ENCODE measurements around the gene ACAD10. TPM values are rescaled to one million over a fixed set of nuclear protein-coding genes. Genes with fewer than 3 reads are reported as not detected.

Gene ACAD10
- total and polyA plus RNA-seq, 2 of the 13 experiments (the other 11 are each of a cell fraction or from before 2014, with no cell fraction given), result 15.2 to 16.3 TPM

DNA sequence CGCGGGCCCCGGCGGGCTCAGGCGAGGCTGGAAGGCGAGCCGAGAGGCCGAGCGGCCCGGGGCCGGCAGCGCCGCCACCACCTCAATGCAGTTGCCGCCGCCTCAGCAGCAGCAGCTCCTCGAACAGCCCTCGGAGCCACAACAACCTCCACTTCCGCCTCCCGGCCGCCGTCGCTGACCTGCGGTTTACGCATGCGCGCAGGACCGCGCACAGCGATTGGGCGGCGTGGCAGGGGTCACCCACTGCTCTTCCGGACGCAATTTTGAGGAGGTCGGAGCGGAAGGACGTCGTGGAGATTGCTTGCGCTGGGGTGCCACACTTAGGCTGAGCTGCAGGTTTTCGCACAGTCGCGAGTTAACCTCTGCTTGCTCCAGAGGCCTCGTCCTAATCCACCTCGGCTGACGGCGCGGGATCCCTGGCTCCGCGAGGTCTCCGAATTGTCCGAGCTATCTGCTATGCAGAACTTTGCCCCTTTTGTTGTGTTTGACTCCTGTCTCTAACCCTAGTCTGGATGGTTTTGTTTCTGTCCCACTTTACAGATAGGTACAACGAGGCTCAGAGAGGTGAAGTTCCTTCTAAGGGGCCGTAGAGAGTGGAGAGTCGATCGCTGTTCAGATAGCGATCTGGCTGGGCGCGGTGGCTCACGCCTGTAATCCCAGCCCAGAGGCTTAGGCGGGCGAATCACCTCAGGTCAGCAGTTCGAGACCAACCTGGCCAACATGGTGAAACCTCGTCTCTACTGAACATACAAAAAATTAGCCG, at the start of gene ACAD10, which contains the start of gene BRAP (continued):
- peak; percentile 78; the same call in 1 of the 2 replicates for TF ChIP-seq ZGPAT (CRISPR knock-in tag; IDR thresholded peaks at IDR 0.05)
- TF ChIP-seq, protein P1, sequence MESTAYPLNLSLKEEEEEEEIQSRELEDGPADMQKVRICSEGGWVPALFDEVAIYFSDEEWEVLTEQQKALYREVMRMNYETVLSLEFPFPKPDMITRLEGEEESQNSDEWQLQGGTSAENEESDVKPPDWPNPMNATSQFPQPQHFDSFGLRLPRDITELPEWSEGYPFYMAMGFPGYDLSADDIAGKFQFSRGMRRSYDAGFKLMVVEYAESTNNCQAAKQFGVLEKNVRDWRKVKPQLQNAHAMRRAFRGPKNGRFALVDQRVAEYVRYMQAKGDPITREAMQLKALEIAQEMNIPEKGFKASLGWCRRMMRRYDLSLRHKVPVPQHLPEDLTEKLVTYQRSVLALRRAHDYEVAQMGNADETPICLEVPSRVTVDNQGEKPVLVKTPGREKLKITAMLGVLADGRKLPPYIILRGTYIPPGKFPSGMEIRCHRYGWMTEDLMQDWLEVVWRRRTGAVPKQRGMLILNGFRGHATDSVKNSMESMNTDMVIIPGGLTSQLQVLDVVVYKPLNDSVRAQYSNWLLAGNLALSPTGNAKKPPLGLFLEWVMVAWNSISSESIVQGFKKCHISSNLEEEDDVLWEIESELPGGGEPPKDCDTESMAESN (CRISPR knock-in tag; conservative IDR thresholded peaks at IDR 0.05), result 0 out of 2 replicates have a peak, but pooled peaks have one; percentile 57

GRCh38 chr12:111636209-111636945, 49.5 kb upstream of the ACAD10 start:
- Histone ChIP-seq H3K36me3 (replicated peaks in 1 of 2; ENCODE audit: control insufficient read depth in 1 of 2, insufficient read depth in 2 of 2, low read length in 2 of 2) (no peaks in the 10 kb centered on the region), H3K27ac (ENCODE audit: extremely low read length, insufficient read depth, low read length) (peak overlapping the region; percentile 74), H3K4me1 (ENCODE audit: insufficient read depth, low read length) (peaks cover 39% of the 10 kb centered on the region), H3K27me3 (ENCODE audit: control insufficient read depth in 1 of 2, insufficient read depth in 2 of 2, low read length in 2 of 2) (no peaks in the 10 kb centered on the region), H3K79me2 (ENCODE audit: insufficient read depth, low read length) (no peaks in the 10 kb centered on the region), H2AFZ (ENCODE audit: low read length) (peak overlapping the region; percentile 94), H3K9me3 (ENCODE audit: low read length) (no peaks in the 10 kb centered on the region), H4K20me1 (ENCODE audit: insufficient read depth, low read length) (no peaks in the 10 kb centered on the region), H3K4me3 (replicated peaks in 1 of 3; ENCODE audit: insufficient read depth in 1 of 3, low read depth in 2 of 3, low read length in 3 of 3) (peak overlapping the region; percentile 12 to 52 (median 30); a peak in 5 of 6 replicates), H3K4me2 (ENCODE audit: low read depth, low read length) (peak overlapping the region; percentile 71), H3K9ac (ENCODE audit: insufficient read depth, low read depth, low read length) (peak overlapping the region; percentile 59)
- peak; percentile 76 for ATAC-seq
- intact Hi-C loops (cut with micrococcal nuclease; ENCODE audit: unreplicated experiment) (no loop called here), in situ Hi-C loops (cut with HindIII; ENCODE audit: extremely low pct_ligation_motif_present, low pct_unique_long_range_greater_than_20kb) (no loop called here)
- ChIA-PET POLR2A (no interaction called here), CTCF (ENCODE audit: low intra/inter-chr PET ratio, low total read pairs) (no interaction called here)
- WGBS (ENCODE audit: low lambda C conversion rate), result 40% methylated on average over 10 of the region's 19 CpGs
- FAIRE-seq, result no peak
- TSS peak; percentile 59 for BruUV-seq (replicated peaks)
- peak; percentile 56 for DNase-seq (ENCODE audit: low spot score)
- no peak for TF ChIP-seq ZNF749 (CRISPR knock-in tag; IDR thresholded peaks at IDR 0.05; ENCODE audit: borderline replicate concordance)
- TF ChIP-seq, protein P2, sequence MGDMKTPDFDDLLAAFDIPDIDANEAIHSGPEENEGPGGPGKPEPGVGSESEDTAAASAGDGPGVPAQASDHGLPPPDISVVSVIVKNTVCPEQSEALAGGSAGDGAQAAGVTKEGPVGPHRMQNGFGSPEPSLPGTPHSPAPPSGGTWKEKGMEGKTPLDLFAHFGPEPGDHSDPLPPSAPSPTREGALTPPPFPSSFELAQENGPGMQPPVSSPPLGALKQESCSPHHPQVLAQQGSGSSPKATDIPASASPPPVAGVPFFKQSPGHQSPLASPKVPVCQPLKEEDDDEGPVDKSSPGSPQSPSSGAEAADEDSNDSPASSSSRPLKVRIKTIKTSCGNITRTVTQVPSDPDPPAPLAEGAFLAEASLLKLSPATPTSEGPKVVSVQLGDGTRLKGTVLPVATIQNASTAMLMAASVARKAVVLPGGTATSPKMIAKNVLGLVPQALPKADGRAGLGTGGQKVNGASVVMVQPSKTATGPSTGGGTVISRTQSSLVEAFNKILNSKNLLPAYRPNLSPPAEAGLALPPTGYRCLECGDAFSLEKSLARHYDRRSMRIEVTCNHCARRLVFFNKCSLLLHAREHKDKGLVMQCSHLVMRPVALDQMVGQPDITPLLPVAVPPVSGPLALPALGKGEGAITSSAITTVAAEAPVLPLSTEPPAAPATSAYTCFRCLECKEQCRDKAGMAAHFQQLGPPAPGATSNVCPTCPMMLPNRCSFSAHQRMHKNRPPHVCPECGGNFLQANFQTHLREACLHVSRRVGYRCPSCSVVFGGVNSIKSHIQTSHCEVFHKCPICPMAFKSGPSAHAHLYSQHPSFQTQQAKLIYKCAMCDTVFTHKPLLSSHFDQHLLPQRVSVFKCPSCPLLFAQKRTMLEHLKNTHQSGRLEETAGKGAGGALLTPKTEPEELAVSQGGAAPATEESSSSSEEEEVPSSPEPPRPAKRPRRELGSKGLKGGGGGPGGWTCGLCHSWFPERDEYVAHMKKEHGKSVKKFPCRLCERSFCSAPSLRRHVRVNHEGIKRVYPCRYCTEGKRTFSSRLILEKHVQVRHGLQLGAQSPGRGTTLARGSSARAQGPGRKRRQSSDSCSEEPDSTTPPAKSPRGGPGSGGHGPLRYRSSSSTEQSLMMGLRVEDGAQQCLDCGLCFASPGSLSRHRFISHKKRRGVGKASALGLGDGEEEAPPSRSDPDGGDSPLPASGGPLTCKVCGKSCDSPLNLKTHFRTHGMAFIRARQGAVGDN (CRISPR knock-in tag; IDR thresholded peaks at IDR 0.05), result peak; percentile 75
- TF ChIP-seq DMAP1 (CRISPR knock-in tag; IDR thresholded peaks at IDR 0.05), result peak; percentile 39; the same call in 1 of the 2 replicates
- TF ChIP-seq ARID2 (CRISPR knock-in tag; IDR thresholded peaks at IDR 0.05; ENCODE audit: borderline replicate concordance), result 0 out of 2 replicates have a peak, but pooled peaks have one; percentile 28
- no peak for TF ChIP-seq SMC3 (IDR thresholded peaks at IDR 0.05; ENCODE audit: low read length)
- peak; percentile 27; the same call in 1 of the 2 replicates for TF ChIP-seq SAP130 (CRISPR knock-in tag; IDR thresholded peaks at IDR 0.05; ENCODE audit: low read depth)
- TF ChIP-seq AKAP8 (CRISPR knock-in tag; IDR thresholded peaks at IDR 0.05), result no peak
- peak; percentile 48; the same call in 1 of the 2 replicates for TF ChIP-seq TCF7 (IDR thresholded peaks at IDR 0.05; ENCODE audit: low read depth)
- peak; percentile 10; the same call in 1 of the 2 replicates for TF ChIP-seq TBX2 (CRISPR knock-in tag; IDR thresholded peaks at IDR 0.05; ENCODE audit: borderline replicate concordance)
- peak; percentile 67 for TF ChIP-seq ZFX (CRISPR knock-in tag; IDR thresholded peaks at IDR 0.05; ENCODE audit: low read depth)

All from HepG2 (cell line).